CD4-positive, alpha-beta memory T cell (primary cell): Measurements from ENCODE around the gene NTSR2. TPM values are rescaled to one million over a fixed set of nuclear protein-coding genes. Genes with fewer than 3 reads are reported as not detected.

Experiments
- CTCF ChIA-PET: fragments of 350-600 bp; sonication (Branson Sonifier 250); formaldehyde crosslinking; loops from one replicate; lab custom pipeline; 2021; ENCODE audit warnings: inconsistent platforms; ENCODE audit not compliant: partially characterized antibody; lab: Charles Lee
- POLR2A ChIA-PET: fragments of 350-600 bp; sonication (Branson Sonifier 250); formaldehyde crosslinking; loops from one replicate; lab custom pipeline; 2021; ENCODE audit not compliant: partially characterized antibody; lab: Charles Lee
- DNase-seq, 5 donors: peaks; one replicate each; pipeline versions ENCODE4 v3.0.0 to v3.0.0-alpha.2; 2020 to 2022; ENCODE audit warnings: mixed read lengths in 1 of 5
- H3K27ac ChIP-seq: one replicate; pipeline ENCODE4 v1.7.0; 2013; ENCODE audit warnings: low read depth, low read length
- H3K27me3 ChIP-seq: 2 replicates; pipeline ENCODE4 v1.7.0; 2013; ENCODE audit warnings: mild to moderate bottlenecking, low read length, moderate library complexity; ENCODE audit not compliant: insufficient read depth
- H3K36me3 ChIP-seq: 2 replicates; pipeline ENCODE4 v1.7.0; 2013; ENCODE audit warnings: mild to moderate bottlenecking, low read length, moderate library complexity; ENCODE audit not compliant: insufficient read depth
- H3K4me1 ChIP-seq: 2 replicates; pipeline ENCODE4 v1.7.0; 2013; ENCODE audit warnings: mild to moderate bottlenecking, low read length, moderate library complexity; ENCODE audit not compliant: insufficient read depth
- H3K4me3 ChIP-seq, 2 donors: one replicate each; pipeline ENCODE4 v1.7.0; 2013; ENCODE audit warnings: low read length in 2 of 2, mild to moderate bottlenecking in 1 of 2
- H3K9me3 ChIP-seq, 2 donors: one replicate each; pipeline ENCODE4 v1.7.0; 2013; ENCODE audit warnings: low read length in 2 of 2, control low read depth in 1 of 2; ENCODE audit not compliant: control insufficient read depth in 1 of 2
- H3K27ac Mint-ChIP-seq, 7 donors: one replicate each; pipeline ENCODE4 v1.8.0; 2020 to 2021; ENCODE audit warnings: mixed read lengths in 7 of 7, mild to moderate bottlenecking in 6 of 7, inconsistent platforms in 3 of 7, moderate library complexity in 3 of 7
- H3K27me3 Mint-ChIP-seq, 2 donors: one replicate each; pipeline ENCODE4 v1.8.0; 2020 to 2021; ENCODE audit warnings: mixed read lengths in 2 of 2
- H3K36me3 Mint-ChIP-seq, 2 donors: one replicate each; pipeline ENCODE4 v1.8.0; 2020 to 2021; ENCODE audit warnings: mixed read lengths in 2 of 2, inconsistent platforms in 1 of 2, mild to moderate bottlenecking in 1 of 2
- H3K4me1 Mint-ChIP-seq, 4 donors: one replicate each; pipeline ENCODE4 v1.8.0; 2020 to 2021; ENCODE audit warnings: mixed read lengths in 4 of 4, mild to moderate bottlenecking in 1 of 4
- H3K4me3 Mint-ChIP-seq, 8 donors: one replicate each; pipeline ENCODE4 v1.8.0; 2020 to 2021; ENCODE audit warnings: mixed read lengths in 8 of 8, mild to moderate bottlenecking in 7 of 8, moderate library complexity in 6 of 8, inconsistent platforms in 3 of 8
- H3K9me3 Mint-ChIP-seq, 8 donors: one replicate each; pipeline ENCODE4 v1.8.0; 2020 to 2021; ENCODE audit warnings: mixed read lengths in 8 of 8, mild to moderate bottlenecking in 5 of 8, inconsistent platforms in 3 of 8, moderate library complexity in 1 of 8
- intact Hi-C: fragments of 100-400 bp; cut with micrococcal nuclease; formaldehyde crosslinking; loops from one replicate; pipeline ENCODE4 v1.15.1; 2023
- polyA plus RNA-seq, 2 donors: library from polyadenylated mRNA; unstranded; fragments of 300-500 nt; fragmentation: Illumina TruSeq; gene quantifications; one replicate each; pipeline ENCODE4 v1.2.3, GENCODE V29; 2021
- total RNA-seq, 2 experiments: library from RNA; stranded (reverse); gene quantifications; one replicate each; pipeline ENCODE4 v1.2.3, GENCODE V29; 2021

The NTSR2 gene
- total and polyA plus RNA-seq, 4 experiments from 2014 or later, result not detected

GRCh38 chr2:11699686-11700670 is 30.0 kb upstream of the NTSR2 start:
- no peaks in the 10 kb centered on the region for H3K27me3 ChIP-seq
- DNase-seq, result no peak
- no peaks in the 10 kb centered on the region for H3K4me1 Mint-ChIP-seq
- H3K9me3 ChIP-seq, result no peaks in the 10 kb centered on the region
- CTCF ChIA-PET, result interaction anchor here (1.0 to 16.4 kb wide), 5 partner anchors 10 to 82 kb away, joined by 3 to 476 read pairs (median 7); no protein-coding TSS in a partner anchor
- no peak overlapping the region for H3K27ac ChIP-seq
- peaks cover 0 to 2% of the 10 kb centered on the region in 2 donors for H3K27me3 Mint-ChIP-seq
- intact Hi-C loops, result no loop called here
- no peaks in the 10 kb centered on the region for H3K36me3 ChIP-seq
- no peaks in the 10 kb centered on the region for H3K9me3 Mint-ChIP-seq
- no peaks in the 10 kb centered on the region for H3K36me3 Mint-ChIP-seq
- H3K27ac Mint-ChIP-seq, result no peak overlapping the region
- POLR2A ChIA-PET, result no interaction called here
- no peak overlapping the region for H3K4me3 ChIP-seq
- H3K4me1 ChIP-seq, result no peaks in the 10 kb centered on the region
- H3K4me3 Mint-ChIP-seq, result no peak overlapping the region

- Histone ChIP-seq H3K9me3 (no peaks in the 10 kb centered on the region), H3K4me1 (no peaks in the 10 kb centered on the region), H3K4me3 (no peak overlapping the region), H3K27me3 (no peaks in the 10 kb centered on the region), H3K36me3 (no peaks in the 10 kb centered on the region), H3K27ac (no peak overlapping the region)
- ChIA-PET CTCF (interaction anchor here (0.9 to 16.4 kb wide), 8 partner anchors 9 to 1309 kb away, joined by 3 to 476 read pairs (median 3); no protein-coding TSS in a partner anchor), POLR2A (no interaction called here)
- Mint-ChIP-seq H3K27me3 (peaks cover 0 to 2% of the 10 kb centered on the region in 2 donors), H3K36me3 (no peaks in the 10 kb centered on the region), H3K27ac (no peak overlapping the region), H3K4me1 (no peaks in the 10 kb centered on the region), H3K9me3 (no peaks in the 10 kb centered on the region), H3K4me3 (no peak overlapping the region)
- no peak for DNase-seq
- intact Hi-C loops, result no loop called here
Observed at GRCh38 chr2:11698009-11698922, 28.3 kb upstream of the NTSR2 start.

GRCh38 chr2:11697103-11697871 is 27.3 kb upstream of the NTSR2 start:
- CTCF ChIA-PET, result interaction anchor here (0.7 to 16.4 kb wide), 5 partner anchors 9 to 85 kb away, joined by 3 to 476 read pairs (median 3); no protein-coding TSS in a partner anchor
- H3K27ac ChIP-seq, result no peak overlapping the region
- intact Hi-C loops, result no loop called here
- Mint-ChIP-seq H3K36me3 (no peaks in the 10 kb centered on the region), H3K27ac (no peak overlapping the region), H3K9me3 (no peaks in the 10 kb centered on the region), H3K27me3 (peaks cover 0 to 2% of the 10 kb centered on the region in 2 donors), H3K4me1 (peaks cover 0 to 3% (median under 1%) of the 10 kb centered on the region in 4 donors), H3K4me3 (no peak overlapping the region)
- no peaks in the 10 kb centered on the region for H3K9me3 ChIP-seq
- no peaks in the 10 kb centered on the region for H3K4me1 ChIP-seq
- H3K27me3 ChIP-seq, result no peaks in the 10 kb centered on the region
- POLR2A ChIA-PET, result no interaction called here
- no peaks in the 10 kb centered on the region for H3K36me3 ChIP-seq
- DNase-seq, result no peak
- no peak overlapping the region for H3K4me3 ChIP-seq

- Histone ChIP-seq H3K9me3 (no peaks in the 10 kb centered on the region), H3K27me3 (no peaks in the 10 kb centered on the region), H3K4me1 (no peaks in the 10 kb centered on the region), H3K4me3 (no peak overlapping the region), H3K36me3 (no peaks in the 10 kb centered on the region), H3K27ac (no peak overlapping the region)
- ChIA-PET POLR2A (no interaction called here), CTCF (interaction anchor here (0.7 to 16.4 kb wide), 7 partner anchors 8 to 86 kb away, joined by 3 to 476 read pairs (median 6); no protein-coding TSS in a partner anchor)
- no peaks in the 10 kb centered on the region for H3K36me3 Mint-ChIP-seq
- H3K27me3 Mint-ChIP-seq, result peaks cover 0 to 2% of the 10 kb centered on the region in 2 donors
- no peak for DNase-seq
- intact Hi-C loops, result no loop called here
- H3K27ac Mint-ChIP-seq, result no peak overlapping the region
- no peaks in the 10 kb centered on the region for H3K9me3 Mint-ChIP-seq
- H3K4me1 Mint-ChIP-seq, result peaks cover 0 to 3% (median under 1%) of the 10 kb centered on the region in 4 donors
- no peak overlapping the region for H3K4me3 Mint-ChIP-seq
Observed at GRCh38 chr2:11696736-11697102, 26.7 kb upstream of the NTSR2 start.

GRCh38 chr2:11695576-11695975 is 25.6 kb upstream of the NTSR2 start:
- POLR2A ChIA-PET, result interaction anchor here (1.1 to 1.7 kb wide), 2 partner anchors 82 to 84 kb away, joined by 3 to 5 read pairs; no protein-coding TSS in a partner anchor
- Histone ChIP-seq H3K27me3 (no peaks in the 10 kb centered on the region), H3K36me3 (no peaks in the 10 kb centered on the region), H3K4me3 (no peak overlapping the region), H3K4me1 (no peaks in the 10 kb centered on the region), H3K27ac (no peak overlapping the region), H3K9me3 (no peaks in the 10 kb centered on the region)
- Mint-ChIP-seq H3K36me3 (no peaks in the 10 kb centered on the region), H3K4me3 (no peak overlapping the region), H3K27me3 (peaks cover 0 to 2% of the 10 kb centered on the region in 2 donors), H3K27ac (no peak overlapping the region), H3K4me1 (peaks cover 0 to 3% (median under 1%) of the 10 kb centered on the region in 4 donors), H3K9me3 (no peaks in the 10 kb centered on the region)
- intact Hi-C loops, result no loop called here
- DNase-seq, result no peak
- CTCF ChIA-PET, result interaction anchor here (1.4 to 16.4 kb wide), 8 partner anchors 8 to 1312 kb away, joined by 4 to 476 read pairs (median 6); partner anchors contain the start of gene LPIN1

- Histone ChIP-seq H3K27ac (no peak overlapping the region), H3K27me3 (no peaks in the 10 kb centered on the region), H3K9me3 (no peaks in the 10 kb centered on the region), H3K4me3 (no peak overlapping the region), H3K4me1 (peaks cover 9% of the 10 kb centered on the region), H3K36me3 (no peaks in the 10 kb centered on the region)
- CTCF ChIA-PET, result interaction anchor here (0.7 to 16.4 kb wide), 31 partner anchors 10 to 1314 kb away, joined by 3 to 476 read pairs (median 5); partner anchors contain the start of genes E2F6 and LPIN1
- peak overlapping the region in 1 of 7 donors; percentile 49 for H3K27ac Mint-ChIP-seq
- H3K27me3 Mint-ChIP-seq, result no peaks in the 10 kb centered on the region
- no peaks in the 10 kb centered on the region for H3K9me3 Mint-ChIP-seq
- intact Hi-C loops, result loop anchor here (1.0 kb wide), 2 partner anchors 53 to 86 kb away; partner anchors contain the start of gene LPIN1
- H3K36me3 Mint-ChIP-seq, result no peaks in the 10 kb centered on the region
- H3K4me3 Mint-ChIP-seq, result peak overlapping the region in 1 of 8 donors; percentile 47
- POLR2A ChIA-PET, result interaction anchor here (0.8 to 1.2 kb wide), 5 partner anchors 51 to 91 kb away, joined by 3 to 6 read pairs (median 5); no protein-coding TSS in a partner anchor
- peaks cover 5 to 10% (median 7%) of the 10 kb centered on the region in 4 donors for H3K4me1 Mint-ChIP-seq
- DNase-seq, result peak; percentile 57 to 67 (median 64)
Observed at GRCh38 chr2:11692966-11693521, 23.0 kb upstream of the NTSR2 start.
